ENCODE measurements around the gene GGCT. TPM values are rescaled to one million over a fixed set of nuclear protein-coding genes. Genes with fewer than 3 reads are reported as not detected.

Gene GGCT
- polyA plus RNA-seq, 2 of the 4 experiments (the other 2 are of a cell fraction), result 69.7 to 79.6 TPM

- Histone ChIP-seq H3K9me3 (no peaks in the 10 kb centered on the region), H3K4me1 (peaks cover 9% of the 10 kb centered on the region; the same call in 2 of the 3 replicates), H3K27ac (no peak overlapping the region), H3K4me2 (no peak overlapping the region), H3K4me3 (no peak overlapping the region)
- ATAC-seq (no peak), DNase-seq (ENCODE audit: low read depth in 1 of 2, low spot score in 1 of 2) (no peak), FAIRE-seq (no peak)
- CTCF ChIA-PET, result interaction anchor here (0.6 to 10.7 kb wide), 3 partner anchors 11 to 275 kb away, joined by 3 to 171 read pairs (median 5); no protein-coding TSS in a partner anchor
- POLR2A ChIA-PET, result no interaction called here
- 59% methylated on average over 1 of the region's 1 CpG for whole genome bisulfite sequencing (ENCODE audit: missing lambda C conversion rate)
- TF ChIP-seq MYC (IDR thresholded peaks at IDR 0.05; ENCODE audit: borderline replicate concordance, low read length), result no peak
- no peak for TF ChIP-seq HOXB13 (CRISPR knock-in tag; IDR thresholded peaks at IDR 0.05; ENCODE audit: low read depth)
- TF ChIP-seq, protein P1, sequence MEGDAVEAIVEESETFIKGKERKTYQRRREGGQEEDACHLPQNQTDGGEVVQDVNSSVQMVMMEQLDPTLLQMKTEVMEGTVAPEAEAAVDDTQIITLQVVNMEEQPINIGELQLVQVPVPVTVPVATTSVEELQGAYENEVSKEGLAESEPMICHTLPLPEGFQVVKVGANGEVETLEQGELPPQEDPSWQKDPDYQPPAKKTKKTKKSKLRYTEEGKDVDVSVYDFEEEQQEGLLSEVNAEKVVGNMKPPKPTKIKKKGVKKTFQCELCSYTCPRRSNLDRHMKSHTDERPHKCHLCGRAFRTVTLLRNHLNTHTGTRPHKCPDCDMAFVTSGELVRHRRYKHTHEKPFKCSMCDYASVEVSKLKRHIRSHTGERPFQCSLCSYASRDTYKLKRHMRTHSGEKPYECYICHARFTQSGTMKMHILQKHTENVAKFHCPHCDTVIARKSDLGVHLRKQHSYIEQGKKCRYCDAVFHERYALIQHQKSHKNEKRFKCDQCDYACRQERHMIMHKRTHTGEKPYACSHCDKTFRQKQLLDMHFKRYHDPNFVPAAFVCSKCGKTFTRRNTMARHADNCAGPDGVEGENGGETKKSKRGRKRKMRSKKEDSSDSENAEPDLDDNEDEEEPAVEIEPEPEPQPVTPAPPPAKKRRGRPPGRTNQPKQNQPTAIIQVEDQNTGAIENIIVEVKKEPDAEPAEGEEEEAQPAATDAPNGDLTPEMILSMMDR (IDR thresholded peaks at IDR 0.05), result no peak
- no peak for TF ChIP-seq RARB (CRISPR knock-in tag; IDR thresholded peaks at IDR 0.05)
- no peak for TF ChIP-seq NFE2L2 (conservative IDR thresholded peaks at IDR 0.05; ENCODE audit: low read length)
- TF ChIP-seq BCL3 (IDR thresholded peaks at IDR 0.05), result no peak
- TF ChIP-seq, protein P2, sequence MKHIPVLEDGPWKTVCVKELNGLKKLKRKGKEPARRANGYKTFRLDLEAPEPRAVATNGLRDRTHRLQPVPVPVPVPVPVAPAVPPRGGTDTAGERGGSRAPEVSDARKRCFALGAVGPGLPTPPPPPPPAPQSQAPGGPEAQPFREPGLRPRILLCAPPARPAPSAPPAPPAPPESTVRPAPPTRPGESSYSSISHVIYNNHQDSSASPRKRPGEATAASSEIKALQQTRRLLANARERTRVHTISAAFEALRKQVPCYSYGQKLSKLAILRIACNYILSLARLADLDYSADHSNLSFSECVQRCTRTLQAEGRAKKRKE (CRISPR knock-in tag; IDR thresholded peaks at IDR 0.05; ENCODE audit: low read depth), result no peak
- no peak for TF ChIP-seq HOXA7 (CRISPR knock-in tag; IDR thresholded peaks at IDR 0.05)
- no peak for TF ChIP-seq ZSCAN20 (CRISPR knock-in tag; IDR thresholded peaks at IDR 0.05)
- TF ChIP-seq, protein P3, sequence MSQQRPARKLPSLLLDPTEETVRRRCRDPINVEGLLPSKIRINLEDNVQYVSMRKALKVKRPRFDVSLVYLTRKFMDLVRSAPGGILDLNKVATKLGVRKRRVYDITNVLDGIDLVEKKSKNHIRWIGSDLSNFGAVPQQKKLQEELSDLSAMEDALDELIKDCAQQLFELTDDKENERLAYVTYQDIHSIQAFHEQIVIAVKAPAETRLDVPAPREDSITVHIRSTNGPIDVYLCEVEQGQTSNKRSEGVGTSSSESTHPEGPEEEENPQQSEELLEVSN (IDR thresholded peaks at IDR 0.05; ENCODE audit: borderline replicate concordance, low read depth), result no peak
- no peak for TF ChIP-seq HES2 (IDR thresholded peaks at IDR 0.05)
- no peak for TF ChIP-seq FOSB (CRISPR knock-in tag; IDR thresholded peaks at IDR 0.05)
- no peak for TF ChIP-seq EHMT2 (IDR thresholded peaks at IDR 0.05; ENCODE audit: low read depth)
- no peak for TF ChIP-seq CBX2 (IDR thresholded peaks at IDR 0.05; ENCODE audit: borderline replicate concordance, low read depth)
- TF ChIP-seq ELK1 (IDR thresholded peaks at IDR 0.05; ENCODE audit: low read depth, low read length), result no peak
- no peak for TF ChIP-seq ZFP36 (IDR thresholded peaks at IDR 0.05; ENCODE audit: borderline replicate concordance, partially characterized antibody)
- no peak for TF ChIP-seq SMC3 (IDR thresholded peaks at IDR 0.05)
- TF ChIP-seq GATA3 (IDR thresholded peaks at IDR 0.05; ENCODE audit: borderline replicate concordance), result no peak
Measured at GRCh38 chr7:30552330-30552729, 47.7 kb upstream of the GGCT start.

- Histone ChIP-seq H3K4me2 (no peak overlapping the region), H3K9me3 (no peaks in the 10 kb centered on the region)
- FAIRE-seq, result no peak
Measured at GRCh38 chr7:30549931-30550493, 45.4 kb upstream of the GGCT start.

More at GRCh38 chr7:30549931-30550493, 45.4 kb upstream of the GGCT start:
- DNase-seq (ENCODE audit: low read depth in 1 of 2, low spot score in 1 of 2), result no peak
- Histone ChIP-seq H3K4me1 (peaks cover 9% of the 10 kb centered on the region; the same call in 2 of the 3 replicates), H3K4me3 (no peak overlapping the region), H3K27ac (no peak overlapping the region)
- 82% methylated on average over 7 of the region's 7 CpGs for WGBS (ENCODE audit: missing lambda C conversion rate)
- ChIA-PET POLR2A (no interaction called here), CTCF (interaction anchor here (1.0 to 10.7 kb wide), 12 partner anchors 9 to 274 kb away, joined by 3 to 171 read pairs (median 4); partner anchors contain the start of gene NOD1)
- no peak for ATAC-seq
- TF ChIP-seq RAD21 (conservative IDR thresholded peaks at IDR 0.05 in 1 of 2, IDR thresholded peaks at IDR 0.05 in 1 of 2) (no peak), MAFK (IDR thresholded peaks at IDR 0.05; ENCODE audit: partially characterized antibody) (no peak), BHLHE40 (IDR thresholded peaks at IDR 0.05; ENCODE audit: low read depth, low read length) (no peak)

All from A549 (cell line).